Thoracic aorta (tissue), 2 donors: ENCODE results near the gene PKDREJ. TPM values are rescaled to one million over a fixed set of nuclear protein-coding genes. Genes with fewer than 3 reads are reported as not detected.

Experiments used
- ATAC-seq: fragments of 150-250 bp; one replicate; pipeline ENCODE4 v1.8.0; 2017; ENCODE audit warnings: low read depth; ENCODE audit not compliant: insufficient number of reproducible peaks, low FRiP score
- DNase-seq: peaks from one replicate; pipeline ENCODE4 v3.0.0-alpha.2; 2020; ENCODE audit warnings: low spot score
- H3K27ac ChIP-seq, 2 donors: fragments of 200-600 bp; sonication (generic); 1 replicate in 1 of 2; 2 replicates in 1 of 2; pipeline ENCODE4 v1.5.1; 2016; ENCODE audit warnings: mild to moderate bottlenecking in 2 of 2, moderate library complexity in 2 of 2
- H3K27me3 ChIP-seq: fragments of 200-600 bp; sonication (generic); replicated peaks from 2 replicates; pipeline ENCODE4 v1.6.0; 2016; ENCODE audit warnings: mild to moderate bottlenecking; ENCODE audit not compliant: insufficient read depth
- H3K36me3 ChIP-seq: fragments of 200-600 bp; sonication (generic); one replicate; pipeline ENCODE4 v1.5.1; 2016
- H3K4me1 ChIP-seq, 2 donors: fragments of 200-600 bp; sonication (generic); 1 replicate in 1 of 2; 2 replicates in 1 of 2; pipeline versions ENCODE4 v1.5.1 to v1.6.0; 2016; ENCODE audit warnings: low read depth in 2 of 2, mild to moderate bottlenecking in 1 of 2; ENCODE audit not compliant: control insufficient read depth in 1 of 2
- H3K4me3 ChIP-seq: fragments of 200-600 bp; sonication (generic); 2 replicates; pipeline ENCODE4 v1.5.1; 2016; ENCODE audit warnings: mild to moderate bottlenecking
- H3K9me3 ChIP-seq: fragments of 200-600 bp; sonication (generic); 2 replicates; pipeline ENCODE4 v1.5.1; 2016
- CTCF ChIP-seq: fragments of 200-600 bp; sonication (generic); IDR thresholded peaks from one replicate; pipeline ENCODE4 v1.5.1; 2019; ENCODE audit warnings: antibody characterized with exemption
- total RNA-seq, 2 donors: library from RNA; depleted of rRNA; stranded (reverse); fragments of >200 nt; gene quantifications; one replicate each; pipeline versions ENCODE4 v1.1.0 to v1.2.3, GENCODE V29; 2016

The PKDREJ gene
- total RNA-seq, 2 donors from 2014 or later: under 0.01 TPM; not detected in 1

- DNase-seq: no peak
- Histone ChIP-seq H3K9me3 (no peaks in the 10 kb centered on the region), H3K4me1 (no peaks in the 10 kb centered on the region), H3K27ac (no peak overlapping the region), H3K4me3 (no peak overlapping the region), H3K36me3 (peaks cover 4% of the 10 kb centered on the region), H3K27me3 (no peaks in the 10 kb centered on the region)
- ATAC-seq: no peak
- no peak for TF ChIP-seq CTCF
Measured at GRCh38 chr22:46239261-46240048, 23.7 kb downstream of the PKDREJ start.

GRCh38 chr22:46238541-46238940 is 24.6 kb downstream of the PKDREJ start:
- no peak for TF ChIP-seq CTCF
- no peak for DNase-seq
- H3K36me3 ChIP-seq: peaks cover 4% of the 10 kb centered on the region
- no peaks in the 10 kb centered on the region for H3K27me3 ChIP-seq
- H3K4me3 ChIP-seq: no peak overlapping the region
- H3K4me1 ChIP-seq: peaks cover 0 to 6% of the 10 kb centered on the region in 2 donors
- no peaks in the 10 kb centered on the region for H3K9me3 ChIP-seq
- ATAC-seq: no peak
- H3K27ac ChIP-seq: no peak overlapping the region

GRCh38 chr22:46237453-46238124 is 25.6 kb downstream of the PKDREJ start:
- no peaks in the 10 kb centered on the region for H3K9me3 ChIP-seq
- peaks cover 4% of the 10 kb centered on the region for H3K36me3 ChIP-seq
- no peak overlapping the region for H3K4me3 ChIP-seq
- TF ChIP-seq CTCF: no peak
- no peak for ATAC-seq
- H3K27ac ChIP-seq: no peak overlapping the region
- peaks cover 3 to 11% of the 10 kb centered on the region in 2 donors for H3K4me1 ChIP-seq
- H3K27me3 ChIP-seq: no peaks in the 10 kb centered on the region
- DNase-seq: no peak

GRCh38 chr22:46234969-46235368 is 28.2 kb downstream of the PKDREJ start:
- H3K9me3 ChIP-seq: no peaks in the 10 kb centered on the region
- peaks cover 4% of the 10 kb centered on the region for H3K36me3 ChIP-seq
- H3K4me3 ChIP-seq: no peak overlapping the region
- TF ChIP-seq CTCF: no peak
- no peak for ATAC-seq
- no peak overlapping the region for H3K27ac ChIP-seq
- H3K4me1 ChIP-seq: peaks cover 3 to 11% of the 10 kb centered on the region in 2 donors
- H3K27me3 ChIP-seq: no peaks in the 10 kb centered on the region
- DNase-seq: no peak

GRCh38 chr22:46233231-46233630 is 29.9 kb downstream of the PKDREJ start:
- Histone ChIP-seq H3K4me1 (peaks cover 3 to 11% of the 10 kb centered on the region in 2 donors), H3K27me3 (no peaks in the 10 kb centered on the region), H3K4me3 (no peak overlapping the region), H3K36me3 (peaks cover 4% of the 10 kb centered on the region), H3K9me3 (no peaks in the 10 kb centered on the region), H3K27ac (no peak overlapping the region)
- DNase-seq (peak; percentile 33), ATAC-seq (peak; percentile 52)
- no peak for TF ChIP-seq CTCF
